ENCODE measurements around the gene SRSF5.

Gene SRSF5

GRCh38 chr14:69755784-69756183 lies 11.2 kb upstream of the SRSF5 start:
- H3K4me3 ChIP-seq (ENCODE audit: control insufficient read depth, low read depth, low read length), result no peak overlapping the region
- TF ChIP-seq CTCF (conservative IDR thresholded peaks at IDR 0.05; ENCODE audit: control insufficient read depth, insufficient read depth, low read depth, low read length), result no peak
- DNase-seq (ENCODE audit: low read depth), result no peak

- H3K4me3 ChIP-seq (ENCODE audit: control insufficient read depth, low read depth, low read length), result no peak overlapping the region
- TF ChIP-seq CTCF (conservative IDR thresholded peaks at IDR 0.05; ENCODE audit: control insufficient read depth, insufficient read depth, low read depth, low read length), result no peak
- DNase-seq (ENCODE audit: low read depth), result no peak
Observed at GRCh38 chr14:69756298-69756697, 10.6 kb upstream of the SRSF5 start.

DNA sequence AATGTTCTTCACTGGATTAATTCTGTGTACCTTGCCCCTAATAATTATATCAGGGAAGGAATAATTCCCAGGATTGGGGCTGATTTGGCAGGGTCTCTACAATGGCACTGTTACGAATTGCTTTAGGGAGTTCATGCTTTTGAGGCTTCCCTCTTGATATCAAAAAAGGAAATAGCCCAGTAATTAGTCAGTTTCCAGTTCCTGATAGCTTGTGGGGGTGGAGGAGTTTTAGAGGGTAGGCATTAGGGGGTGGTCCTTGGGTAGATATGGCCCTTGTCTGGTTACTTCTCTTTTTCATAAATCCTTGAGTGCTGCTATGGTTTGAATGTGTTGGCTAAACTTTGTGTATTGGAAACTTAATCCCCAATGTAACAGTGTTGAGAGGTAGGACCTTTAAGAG lies 6.1 kb upstream of the SRSF5 start:
- no peak for DNase-seq (ENCODE audit: low read depth)
- TF ChIP-seq CTCF (conservative IDR thresholded peaks at IDR 0.05; ENCODE audit: control insufficient read depth, insufficient read depth, low read depth, low read length), result no peak
- no peak overlapping the region for H3K4me3 ChIP-seq (ENCODE audit: control insufficient read depth, low read depth, low read length)

DNA sequence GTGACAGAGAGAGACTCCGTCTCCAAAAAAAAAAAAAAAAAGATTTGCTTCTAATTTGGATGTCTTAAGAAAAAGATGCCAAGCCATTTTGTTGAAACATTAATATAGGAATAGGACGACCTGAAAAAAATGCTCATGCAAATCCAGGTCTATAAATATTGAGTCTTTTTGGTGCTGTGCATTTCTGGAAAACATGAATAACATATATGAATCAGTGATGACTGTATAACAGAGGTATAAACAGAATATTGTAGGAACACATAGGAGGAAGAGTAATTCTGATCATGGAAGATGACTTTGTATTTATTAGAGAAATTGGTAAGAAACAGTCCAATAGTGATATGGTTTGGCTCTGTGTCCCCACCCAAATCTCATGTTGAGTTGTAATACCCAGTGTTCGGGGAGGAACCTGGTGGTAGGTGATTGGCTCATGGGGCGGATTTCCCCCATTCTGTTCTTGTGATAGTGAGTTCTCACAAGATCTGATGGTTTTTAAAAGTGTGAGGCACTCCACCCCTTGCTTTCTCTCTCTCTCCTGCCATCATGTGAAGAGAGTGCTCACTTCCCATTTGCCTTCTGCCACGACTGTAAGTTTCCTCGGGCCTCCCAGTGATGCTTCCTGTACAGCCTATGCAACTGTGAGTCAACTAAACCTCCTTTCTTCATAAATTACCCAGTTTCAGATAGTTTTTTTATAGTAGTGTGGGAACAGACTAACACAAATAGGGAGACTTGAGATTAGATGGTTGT lies 3.0 kb upstream of the SRSF5 start:
- DNase-seq (ENCODE audit: low read depth), result peak; percentile 16
- TF ChIP-seq CTCF (conservative IDR thresholded peaks at IDR 0.05; ENCODE audit: control insufficient read depth, insufficient read depth, low read depth, low read length), result no peak
- H3K4me3 ChIP-seq (ENCODE audit: control insufficient read depth, low read depth, low read length), result no peak overlapping the region

- TF ChIP-seq CTCF (conservative IDR thresholded peaks at IDR 0.05; ENCODE audit: control insufficient read depth, insufficient read depth, low read depth, low read length), result no peak
- peak; percentile 87 for DNase-seq (ENCODE audit: low read depth)
- H3K4me3 ChIP-seq (ENCODE audit: control insufficient read depth, low read depth, low read length), result peak overlapping the region; percentile 97
Observed at GRCh38 chr14:69767369-69767999, 542 bp downstream of the SRSF5 start.

GRCh38 chr14:69768873-69769272 lies 1.9 kb downstream of the SRSF5 start:
- peak overlapping the region; percentile 97 for H3K4me3 ChIP-seq (ENCODE audit: control insufficient read depth, low read depth, low read length)
- DNase-seq (ENCODE audit: low read depth), result peak; percentile 38
- TF ChIP-seq CTCF (conservative IDR thresholded peaks at IDR 0.05; ENCODE audit: control insufficient read depth, insufficient read depth, low read depth, low read length), result no peak
